Nephron (organoid): ENCODE results near the gene HPN.

Source experiments
- H3K27ac Mint-ChIP-seq, 3 experiments: 2 replicates each; pipeline ENCODE4 v1.8.0; 2020; ENCODE audit warnings: mixed read lengths in 3 of 3, mild to moderate bottlenecking in 2 of 3, moderate library complexity in 1 of 3
- H3K27me3 Mint-ChIP-seq: 2 replicates; pipeline ENCODE4 v1.8.0; 2021; ENCODE audit warnings: low read depth, mild to moderate bottlenecking, moderate library complexity, mixed read lengths
- H3K36me3 Mint-ChIP-seq: 2 replicates; pipeline ENCODE4 v1.8.0; 2020; ENCODE audit warnings: low read depth, mixed read lengths
- H3K4me1 Mint-ChIP-seq: 2 replicates; pipeline ENCODE4 v1.8.0; 2020; ENCODE audit warnings: mixed read lengths
- H3K4me3 Mint-ChIP-seq, 3 experiments: 2 replicates each; pipeline ENCODE4 v1.8.0; 2020; ENCODE audit warnings: mild to moderate bottlenecking in 3 of 3, mixed read lengths in 3 of 3, moderate library complexity in 2 of 3
- H3K9me3 Mint-ChIP-seq: 2 replicates; pipeline ENCODE4 v1.8.0; 2020; ENCODE audit warnings: mixed read lengths
- TF ChIP-seq, protein P1 (sequence below), 3 experiments: fragments of 200-600 bp; sonication (generic); IDR thresholded peaks; one replicate each; pipeline ENCODE4 v1.5.0; 2021; ENCODE audit warnings: antibody characterized with exemption in 3 of 3; ENCODE audit not compliant: unreplicated experiment in 3 of 3

HPN gene

GRCh38 chr19:35008891-35009341 is 32.6 kb upstream of the HPN start:
- Mint-ChIP-seq H3K36me3 (peaks cover 47% of the 10 kb centered on the region), H3K9me3 (no peaks in the 10 kb centered on the region), H3K27me3 (peaks cover 3% of the 10 kb centered on the region), H3K4me1 (peaks cover 9% of the 10 kb centered on the region), H3K27ac (no peak overlapping the region), H3K4me3 (no peak overlapping the region)
- TF ChIP-seq, protein P1, sequence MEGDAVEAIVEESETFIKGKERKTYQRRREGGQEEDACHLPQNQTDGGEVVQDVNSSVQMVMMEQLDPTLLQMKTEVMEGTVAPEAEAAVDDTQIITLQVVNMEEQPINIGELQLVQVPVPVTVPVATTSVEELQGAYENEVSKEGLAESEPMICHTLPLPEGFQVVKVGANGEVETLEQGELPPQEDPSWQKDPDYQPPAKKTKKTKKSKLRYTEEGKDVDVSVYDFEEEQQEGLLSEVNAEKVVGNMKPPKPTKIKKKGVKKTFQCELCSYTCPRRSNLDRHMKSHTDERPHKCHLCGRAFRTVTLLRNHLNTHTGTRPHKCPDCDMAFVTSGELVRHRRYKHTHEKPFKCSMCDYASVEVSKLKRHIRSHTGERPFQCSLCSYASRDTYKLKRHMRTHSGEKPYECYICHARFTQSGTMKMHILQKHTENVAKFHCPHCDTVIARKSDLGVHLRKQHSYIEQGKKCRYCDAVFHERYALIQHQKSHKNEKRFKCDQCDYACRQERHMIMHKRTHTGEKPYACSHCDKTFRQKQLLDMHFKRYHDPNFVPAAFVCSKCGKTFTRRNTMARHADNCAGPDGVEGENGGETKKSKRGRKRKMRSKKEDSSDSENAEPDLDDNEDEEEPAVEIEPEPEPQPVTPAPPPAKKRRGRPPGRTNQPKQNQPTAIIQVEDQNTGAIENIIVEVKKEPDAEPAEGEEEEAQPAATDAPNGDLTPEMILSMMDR (IDR thresholded peaks at IDR 0.05; ENCODE audit: unreplicated experiment in 3 of 3), result no peak

GRCh38 chr19:35009424-35010415 is 31.8 kb upstream of the HPN start:
- Mint-ChIP-seq H3K9me3 (no peaks in the 10 kb centered on the region), H3K4me1 (peaks cover 4% of the 10 kb centered on the region), H3K36me3 (peaks cover 50% of the 10 kb centered on the region), H3K4me3 (no peak overlapping the region), H3K27me3 (peaks cover 3% of the 10 kb centered on the region), H3K27ac (no peak overlapping the region)
- TF ChIP-seq, protein P1 (IDR thresholded peaks at IDR 0.05; ENCODE audit: unreplicated experiment in 3 of 3), result no peak

- peaks cover 3% of the 10 kb centered on the region for H3K27me3 Mint-ChIP-seq
- H3K27ac Mint-ChIP-seq, result no peak overlapping the region
- H3K36me3 Mint-ChIP-seq, result peaks cover 61% of the 10 kb centered on the region
- TF ChIP-seq, protein P1 (IDR thresholded peaks at IDR 0.05; ENCODE audit: unreplicated experiment in 3 of 3), result no peak
- no peaks in the 10 kb centered on the region for H3K9me3 Mint-ChIP-seq
- H3K4me1 Mint-ChIP-seq, result peaks cover 4% of the 10 kb centered on the region
- no peak overlapping the region for H3K4me3 Mint-ChIP-seq
These were observed 30.3 kb upstream of the HPN start for GRCh38 chr19:35011091-35011689.

- no peaks in the 10 kb centered on the region for H3K9me3 Mint-ChIP-seq
- H3K27ac Mint-ChIP-seq, result no peak overlapping the region
- peaks cover 4% of the 10 kb centered on the region for H3K4me1 Mint-ChIP-seq
- H3K36me3 Mint-ChIP-seq, result peaks cover 54% of the 10 kb centered on the region
- peaks cover 3% of the 10 kb centered on the region for H3K27me3 Mint-ChIP-seq
- TF ChIP-seq, protein P1 (IDR thresholded peaks at IDR 0.05; ENCODE audit: unreplicated experiment in 3 of 3), result no peak
- no peak overlapping the region for H3K4me3 Mint-ChIP-seq
These were observed 29.5 kb upstream of the HPN start for GRCh38 chr19:35011737-35012682.

- Mint-ChIP-seq H3K27me3 (peaks cover 3% of the 10 kb centered on the region), H3K4me3 (no peak overlapping the region), H3K9me3 (no peaks in the 10 kb centered on the region), H3K4me1 (peaks cover 4% of the 10 kb centered on the region), H3K27ac (peak overlapping the region in 1 of 3 experiments; percentile 79), H3K36me3 (peaks cover 64% of the 10 kb centered on the region)
- TF ChIP-seq, protein P1 (IDR thresholded peaks at IDR 0.05; ENCODE audit: unreplicated experiment in 3 of 3), result peak; percentile 89 to 98 (median 91)
These were observed 28.3 kb upstream of the HPN start for GRCh38 chr19:35013041-35013819.
